Nephron (organoid): ENCODE results near the gene NUAK1.
A peak's percentile ranks its signal among the peaks of the same experiment; 100 is the strongest.

Experiments
- H3K27ac Mint-ChIP-seq, 3 experiments: 2 replicates each; pipeline ENCODE4 v1.8.0; 2020; ENCODE audit warnings: mixed read lengths in 3 of 3, mild to moderate bottlenecking in 2 of 3, moderate library complexity in 1 of 3
- H3K27me3 Mint-ChIP-seq: 2 replicates; pipeline ENCODE4 v1.8.0; 2021; ENCODE audit warnings: low read depth, mild to moderate bottlenecking, moderate library complexity, mixed read lengths
- H3K36me3 Mint-ChIP-seq: 2 replicates; pipeline ENCODE4 v1.8.0; 2020; ENCODE audit warnings: low read depth, mixed read lengths
- H3K4me1 Mint-ChIP-seq: 2 replicates; pipeline ENCODE4 v1.8.0; 2020; ENCODE audit warnings: mixed read lengths
- H3K4me3 Mint-ChIP-seq, 3 experiments: 2 replicates each; pipeline ENCODE4 v1.8.0; 2020; ENCODE audit warnings: mild to moderate bottlenecking in 3 of 3, mixed read lengths in 3 of 3, moderate library complexity in 2 of 3
- H3K9me3 Mint-ChIP-seq: 2 replicates; pipeline ENCODE4 v1.8.0; 2020; ENCODE audit warnings: mixed read lengths
- CTCF ChIP-seq, 3 experiments: fragments of 200-600 bp; sonication (generic); IDR thresholded peaks; one replicate each; pipeline ENCODE4 v1.5.0; 2021; ENCODE audit warnings: antibody characterized with exemption in 3 of 3; ENCODE audit not compliant: unreplicated experiment in 3 of 3

NUAK1 gene

DNA sequence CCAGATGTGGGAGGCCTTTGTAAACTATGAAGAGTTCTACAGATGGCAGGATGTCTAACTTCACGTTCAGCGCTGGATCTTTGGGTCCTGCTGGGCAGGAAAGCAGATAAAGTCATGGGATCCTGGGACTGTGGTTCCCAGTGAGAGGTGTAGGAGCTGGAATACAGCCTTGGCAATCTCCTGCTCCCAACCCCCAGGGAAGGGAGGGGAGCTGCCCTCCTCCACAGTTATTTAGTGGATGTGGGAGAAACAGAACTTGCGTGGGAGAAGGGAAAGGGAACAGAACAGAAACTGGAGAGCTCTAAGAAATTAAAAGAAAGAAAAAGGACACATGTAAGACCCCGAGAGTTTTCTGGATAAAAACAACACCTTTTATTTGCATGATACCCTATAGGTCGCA lies 37.0 kb downstream of the NUAK1 start:
- Mint-ChIP-seq H3K36me3 (peaks cover 27% of the 10 kb centered on the region), H3K9me3 (no peaks in the 10 kb centered on the region), H3K27ac (peak overlapping the region; percentile 39 to 93 (median 85)), H3K4me3 (peak overlapping the region; percentile 2 to 49 (median 40)), H3K27me3 (peaks cover 5% of the 10 kb centered on the region), H3K4me1 (peaks cover 62% of the 10 kb centered on the region)
- no peak for TF ChIP-seq CTCF (IDR thresholded peaks at IDR 0.05; ENCODE audit: unreplicated experiment in 3 of 3)

DNA sequence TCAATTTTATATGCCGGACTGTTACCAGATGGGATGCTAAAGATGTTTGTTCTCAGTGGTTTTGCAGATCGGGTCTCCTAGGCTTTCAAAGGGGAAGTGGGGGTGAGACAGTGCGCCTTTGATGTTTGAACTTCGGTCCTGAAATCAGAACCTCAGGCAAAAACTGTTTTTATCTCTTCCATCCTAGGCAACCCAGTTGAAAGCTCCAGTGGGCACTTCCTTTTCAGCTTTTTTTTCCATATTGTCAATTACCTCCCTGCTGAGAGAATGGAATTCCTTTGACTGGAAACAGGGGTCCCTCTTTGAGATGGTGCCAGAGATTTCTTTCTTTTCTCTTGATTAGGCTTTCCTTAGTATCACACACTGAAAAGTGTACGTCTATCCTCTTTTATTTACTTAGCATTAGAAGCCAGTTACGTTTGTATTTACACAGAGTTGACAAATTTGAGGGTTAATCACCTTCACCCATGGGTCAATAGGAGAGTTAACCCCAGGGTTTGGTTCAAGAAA lies 40.0 kb downstream of the NUAK1 start:
- H3K9me3 Mint-ChIP-seq = no peaks in the 10 kb centered on the region
- peaks cover 33% of the 10 kb centered on the region for H3K36me3 Mint-ChIP-seq
- H3K27me3 Mint-ChIP-seq = peaks cover 5% of the 10 kb centered on the region
- peak overlapping the region in 1 of 3 experiments; percentile 80 for H3K27ac Mint-ChIP-seq
- TF ChIP-seq CTCF (IDR thresholded peaks at IDR 0.05; ENCODE audit: unreplicated experiment in 3 of 3) = no peak
- H3K4me3 Mint-ChIP-seq = no peak overlapping the region
- peaks cover 61% of the 10 kb centered on the region for H3K4me1 Mint-ChIP-seq

DNA sequence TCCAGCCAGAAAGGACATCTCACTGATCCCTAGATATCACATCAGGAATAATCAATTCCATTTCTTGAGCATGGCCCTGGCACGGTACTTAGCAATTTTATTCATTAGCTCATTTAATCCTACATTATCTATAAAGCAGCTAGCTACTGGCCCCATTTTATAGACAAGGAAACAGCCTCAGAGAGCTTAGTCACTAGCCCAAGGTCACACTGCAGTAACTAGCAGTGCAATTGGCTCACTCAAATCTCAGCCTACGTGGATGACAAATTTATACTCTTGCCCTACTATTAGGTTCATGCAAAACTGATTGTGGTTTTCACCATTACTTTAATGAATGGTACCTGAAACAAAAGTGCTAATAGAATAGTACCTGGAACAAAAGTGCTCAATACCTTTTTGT lies 41.7 kb downstream of the NUAK1 start:
- H3K4me3 Mint-ChIP-seq = no peak overlapping the region
- no peaks in the 10 kb centered on the region for H3K9me3 Mint-ChIP-seq
- H3K27ac Mint-ChIP-seq = peak overlapping the region; percentile 62 to 90 (median 80)
- peaks cover 54% of the 10 kb centered on the region for H3K4me1 Mint-ChIP-seq
- H3K36me3 Mint-ChIP-seq = peaks cover 30% of the 10 kb centered on the region
- no peak for TF ChIP-seq CTCF (IDR thresholded peaks at IDR 0.05; ENCODE audit: unreplicated experiment in 3 of 3)
- peaks cover 5% of the 10 kb centered on the region for H3K27me3 Mint-ChIP-seq

DNA sequence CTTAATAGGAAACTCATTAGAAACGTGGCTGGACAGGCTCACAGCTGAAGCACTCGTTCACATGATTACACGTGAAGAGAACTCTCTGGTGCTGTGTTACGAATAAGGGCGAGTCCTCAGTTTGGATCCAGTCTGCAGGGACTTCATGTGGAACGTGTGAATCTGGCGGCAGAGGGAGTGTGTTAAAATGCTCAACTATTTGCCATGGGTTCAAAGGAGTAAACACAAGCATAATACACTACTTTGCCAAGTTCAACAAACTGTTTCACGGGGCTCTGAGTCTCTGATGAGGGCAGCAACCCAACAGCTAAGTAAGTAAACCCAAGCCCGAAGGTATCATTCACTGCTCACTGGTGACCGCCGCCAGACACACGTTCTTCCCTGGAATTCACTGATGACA lies 42.4 kb downstream of the NUAK1 start:
- Mint-ChIP-seq H3K36me3 (peaks cover 24% of the 10 kb centered on the region), H3K4me1 (peaks cover 48% of the 10 kb centered on the region), H3K27ac (peak overlapping the region; percentile 62 to 90 (median 80)), H3K9me3 (no peaks in the 10 kb centered on the region), H3K27me3 (peaks cover 5% of the 10 kb centered on the region), H3K4me3 (no peak overlapping the region)
- TF ChIP-seq CTCF (IDR thresholded peaks at IDR 0.05; ENCODE audit: unreplicated experiment in 3 of 3) = no peak

DNA sequence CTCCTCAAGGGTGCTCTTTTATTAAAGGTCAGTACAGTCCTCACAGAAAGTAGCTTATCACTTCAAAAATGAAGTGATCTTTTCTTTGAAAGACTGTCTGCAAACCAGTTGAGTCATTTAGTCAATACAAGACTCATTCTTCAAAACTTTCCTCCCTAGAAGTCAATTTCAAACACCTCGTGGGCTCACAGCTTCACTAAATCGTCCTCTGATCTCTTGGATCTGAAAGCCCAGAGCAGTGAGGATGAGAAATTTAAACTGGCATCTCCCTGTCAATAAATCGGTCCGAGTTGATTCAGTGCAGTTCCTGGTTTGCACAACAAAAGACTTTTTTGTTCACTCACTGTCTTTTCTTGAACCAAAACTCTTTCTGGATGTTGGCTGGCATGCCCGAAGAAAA lies 44.5 kb downstream of the NUAK1 start:
- peaks cover 59% of the 10 kb centered on the region for H3K4me1 Mint-ChIP-seq
- no peak overlapping the region for H3K4me3 Mint-ChIP-seq
- H3K9me3 Mint-ChIP-seq = no peaks in the 10 kb centered on the region
- peak overlapping the region in 1 of 3 experiments; percentile 15 for H3K27ac Mint-ChIP-seq
- H3K27me3 Mint-ChIP-seq = no peaks in the 10 kb centered on the region
- no peak for TF ChIP-seq CTCF (IDR thresholded peaks at IDR 0.05; ENCODE audit: unreplicated experiment in 3 of 3)
- peaks cover 18% of the 10 kb centered on the region for H3K36me3 Mint-ChIP-seq

DNA sequence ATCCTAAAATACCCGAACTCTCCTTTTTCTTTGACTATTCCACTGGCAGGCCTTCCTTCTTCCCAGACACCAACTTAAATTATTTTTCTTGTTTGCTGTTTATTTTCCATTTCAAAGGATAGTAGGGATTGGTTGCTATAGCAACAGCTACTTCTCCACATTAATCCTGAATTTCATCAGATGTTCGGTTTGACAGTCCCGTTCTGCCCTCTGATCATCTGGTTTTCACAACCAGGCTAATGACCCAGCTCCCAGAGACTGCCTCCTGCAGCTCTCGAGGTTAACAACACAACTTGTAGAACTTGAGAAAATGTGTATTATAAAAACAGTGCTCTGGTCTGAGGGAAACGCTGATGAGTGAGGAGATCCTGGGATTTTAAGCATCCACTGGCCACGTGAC lies 45.5 kb downstream of the NUAK1 start:
- Mint-ChIP-seq H3K36me3 (peaks cover 18% of the 10 kb centered on the region), H3K9me3 (no peaks in the 10 kb centered on the region), H3K27me3 (no peaks in the 10 kb centered on the region), H3K4me1 (peaks cover 59% of the 10 kb centered on the region), H3K27ac (peak overlapping the region; percentile 9 to 31 (median 31)), H3K4me3 (no peak overlapping the region)
- TF ChIP-seq CTCF (IDR thresholded peaks at IDR 0.05; ENCODE audit: unreplicated experiment in 3 of 3) = no peak
